ENCODE results near the gene PAPOLA. TPM values are rescaled to one million over a fixed set of nuclear protein-coding genes. Genes with fewer than 3 reads are reported as not detected.

Gene PAPOLA
- total and polyA plus RNA-seq, 2 of the 4 experiments (the other 2 are of a cell fraction), result 73.8 to 128 TPM

DNA sequence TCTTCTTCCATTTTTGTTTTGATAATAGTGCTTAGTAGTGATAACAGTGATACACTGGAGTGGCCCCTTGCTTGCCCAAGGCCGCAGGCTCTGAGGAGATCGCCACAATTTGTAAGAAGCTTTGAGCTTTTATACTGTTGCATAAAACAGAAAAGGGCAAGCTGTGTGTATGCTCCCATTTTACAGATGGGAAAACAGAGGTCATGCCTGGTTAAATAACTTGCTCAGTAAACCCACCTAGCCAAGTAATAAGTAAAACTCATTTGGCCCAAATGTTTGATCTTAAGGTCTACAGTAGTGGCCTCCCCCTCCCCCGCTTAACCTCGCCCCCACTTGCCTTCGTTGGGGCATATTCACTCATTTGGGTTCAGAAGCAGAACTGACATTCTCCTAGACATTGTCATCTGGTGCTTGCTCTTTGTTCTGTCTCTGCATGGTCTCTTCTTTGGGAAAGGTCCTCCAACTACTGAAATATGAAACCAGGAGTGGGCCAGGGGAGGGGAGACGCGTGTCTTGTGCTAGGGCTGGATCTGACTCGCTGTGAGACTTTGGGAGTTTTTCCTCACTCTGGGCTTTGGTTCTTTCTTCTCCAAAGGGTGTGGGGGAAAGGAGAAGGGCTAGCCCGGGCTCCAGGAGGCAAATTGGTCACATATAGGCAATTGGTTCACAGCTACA is 88.1 kb downstream of the PAPOLA start:
- no peak for TF ChIP-seq RCOR1 (IDR thresholded peaks at IDR 0.05; ENCODE audit: insufficient replicate concordance, low read length)
- no peak for TF ChIP-seq RFX5 (IDR thresholded peaks at IDR 0.05; ENCODE audit: low read depth, low read length)
- TF ChIP-seq MAFK (IDR thresholded peaks at IDR 0.05; ENCODE audit: low read depth, low read length), result no peak
- TF ChIP-seq NFE2L2 (IDR thresholded peaks at IDR 0.05; ENCODE audit: low read depth, low read length), result no peak
- TF ChIP-seq MXI1 (IDR thresholded peaks at IDR 0.05; ENCODE audit: borderline replicate concordance, low read depth, low read length), result no peak
- no peak for TF ChIP-seq FOS (IDR thresholded peaks at IDR 0.05; ENCODE audit: low read depth, low read length)
- TF ChIP-seq CHD1 (IDR thresholded peaks at IDR 0.05; ENCODE audit: low read depth, low read length), result no peak
- TF ChIP-seq, protein P1, sequence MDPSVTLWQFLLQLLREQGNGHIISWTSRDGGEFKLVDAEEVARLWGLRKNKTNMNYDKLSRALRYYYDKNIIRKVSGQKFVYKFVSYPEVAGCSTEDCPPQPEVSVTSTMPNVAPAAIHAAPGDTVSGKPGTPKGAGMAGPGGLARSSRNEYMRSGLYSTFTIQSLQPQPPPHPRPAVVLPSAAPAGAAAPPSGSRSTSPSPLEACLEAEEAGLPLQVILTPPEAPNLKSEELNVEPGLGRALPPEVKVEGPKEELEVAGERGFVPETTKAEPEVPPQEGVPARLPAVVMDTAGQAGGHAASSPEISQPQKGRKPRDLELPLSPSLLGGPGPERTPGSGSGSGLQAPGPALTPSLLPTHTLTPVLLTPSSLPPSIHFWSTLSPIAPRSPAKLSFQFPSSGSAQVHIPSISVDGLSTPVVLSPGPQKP (IDR thresholded peaks at IDR 0.05; ENCODE audit: borderline replicate concordance, low read depth, low read length), result no peak
- TF ChIP-seq, protein P2, sequence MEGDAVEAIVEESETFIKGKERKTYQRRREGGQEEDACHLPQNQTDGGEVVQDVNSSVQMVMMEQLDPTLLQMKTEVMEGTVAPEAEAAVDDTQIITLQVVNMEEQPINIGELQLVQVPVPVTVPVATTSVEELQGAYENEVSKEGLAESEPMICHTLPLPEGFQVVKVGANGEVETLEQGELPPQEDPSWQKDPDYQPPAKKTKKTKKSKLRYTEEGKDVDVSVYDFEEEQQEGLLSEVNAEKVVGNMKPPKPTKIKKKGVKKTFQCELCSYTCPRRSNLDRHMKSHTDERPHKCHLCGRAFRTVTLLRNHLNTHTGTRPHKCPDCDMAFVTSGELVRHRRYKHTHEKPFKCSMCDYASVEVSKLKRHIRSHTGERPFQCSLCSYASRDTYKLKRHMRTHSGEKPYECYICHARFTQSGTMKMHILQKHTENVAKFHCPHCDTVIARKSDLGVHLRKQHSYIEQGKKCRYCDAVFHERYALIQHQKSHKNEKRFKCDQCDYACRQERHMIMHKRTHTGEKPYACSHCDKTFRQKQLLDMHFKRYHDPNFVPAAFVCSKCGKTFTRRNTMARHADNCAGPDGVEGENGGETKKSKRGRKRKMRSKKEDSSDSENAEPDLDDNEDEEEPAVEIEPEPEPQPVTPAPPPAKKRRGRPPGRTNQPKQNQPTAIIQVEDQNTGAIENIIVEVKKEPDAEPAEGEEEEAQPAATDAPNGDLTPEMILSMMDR (conservative IDR thresholded peaks at IDR 0.05; ENCODE audit: low read depth, low read length), result no peak
- no peak for TF ChIP-seq SMC3 (IDR thresholded peaks at IDR 0.05; ENCODE audit: low read depth, low read length)
- TF ChIP-seq MAZ (IDR thresholded peaks at IDR 0.05; ENCODE audit: borderline replicate concordance, low read depth, low read length), result no peak
- no peak for TF ChIP-seq RAD21 (IDR thresholded peaks at IDR 0.05; ENCODE audit: low read length)
- TF ChIP-seq POLR2A (IDR thresholded peaks at IDR 0.05; ENCODE audit: low read depth, low read length), result no peak
- no peak for TF ChIP-seq BHLHE40 (IDR thresholded peaks at IDR 0.05; ENCODE audit: low read depth, low read length)
- Histone ChIP-seq H4K5ac (ENCODE audit: low read depth, low read length) (no peak overlapping the region), H3K14ac (replicated peaks; ENCODE audit: low read depth, low read length) (no peak overlapping the region), H3K4me1 (ENCODE audit: control insufficient read depth, insufficient read depth, low read length) (peaks cover 2% of the 10 kb centered on the region; the same call in 1 of the 2 replicates), H3K56ac (ENCODE audit: extremely low read depth, insufficient read depth, low read length) (no peak overlapping the region), H3K23ac (ENCODE audit: low read depth, low read length) (no peak overlapping the region), H3K79me1 (ENCODE audit: low read depth in 1 of 2, low read length in 2 of 2) (no peaks in the 10 kb centered on the region), H2BK120ac (ENCODE audit: low read depth, low read length) (no peak overlapping the region), H3K27me3 (ENCODE audit: control insufficient read depth, insufficient read depth, low read length) (peaks cover 40% of the 10 kb centered on the region), H4K8ac (ENCODE audit: low read depth in 2 of 2, low read length in 2 of 2) (no peak overlapping the region), H3K9ac (ENCODE audit: low read depth, low read length) (no peak overlapping the region), H3K27ac (ENCODE audit: insufficient read depth, low read length) (no peak overlapping the region), H4K91ac (ENCODE audit: insufficient read depth, low read depth, low read length) (no peak overlapping the region), H2BK15ac (ENCODE audit: low read depth, low read length) (no peak overlapping the region), H2AFZ (replicated peaks; ENCODE audit: low read length, poor library complexity) (no peak overlapping the region), H3K18ac (ENCODE audit: low read depth, low read length) (no peak overlapping the region), H2AK5ac (ENCODE audit: low read depth, low read length) (no peak overlapping the region), H2AK9ac (replicated peaks; ENCODE audit: low read depth, low read length, poor library complexity) (no peak overlapping the region), H3K9me3 (ENCODE audit: control insufficient read depth, insufficient read depth, low read length) (no peaks in the 10 kb centered on the region; the same call in none of the 2 replicates), H3K4me2 (ENCODE audit: low read depth, low read length) (no peak overlapping the region), H3K9me1 (ENCODE audit: insufficient read depth, low read length) (no peaks in the 10 kb centered on the region), H3K36me3 (ENCODE audit: control insufficient read depth, insufficient read depth, low read length) (no peaks in the 10 kb centered on the region), H3K4me3 (ENCODE audit: insufficient read depth, low read depth, low read length) (no peak overlapping the region), H3K4ac (ENCODE audit: low read depth, low read length) (no peak overlapping the region), H2BK5ac (ENCODE audit: low read depth, low read length, poor library complexity, severe bottlenecking) (no peak overlapping the region), H4K20me1 (ENCODE audit: insufficient read depth, low read length) (no peaks in the 10 kb centered on the region), H2BK20ac (ENCODE audit: low read depth, low read length) (no peak overlapping the region)
- in situ Hi-C loops (cut with MboI; ENCODE audit: low sequenced_read_pairs), result no loop called here
- intact Hi-C loops (cut with micrococcal nuclease), result no loop called here
- ATAC-seq (ENCODE audit: low read depth), result no peak
- POLR2A ChIA-PET (ENCODE audit: unreplicated experiment), result no interaction called here
- WGBS, 2 experiments (ENCODE audit: extremely low coverage in 2 of 2, insufficient read length in 1 of 2), result 100% methylated on average over 1 of the region's 9 CpGs; no CpG with 5 or more reads in 1 of the 2 experiments
- CTCF ChIA-PET, result interaction anchor here (0.7 kb wide), 1 partner anchor 23 kb away, joined by 3 read pairs; no protein-coding TSS in a partner anchor
- dilution Hi-C loops (cut with HindIII; ENCODE audit: low sequenced_read_pairs, unreplicated experiment), result no loop called here
- BruUV-seq (replicated peaks), result no TSS peak
- no peak for DNase-seq

All from IMR-90 (cell line).